NCI-H1417 (cell line): ENCODE data around the gene RAB40C.

Experiments used
- DNase-seq, 3 experiments: peaks; one replicate each; lab custom pipeline; 2025; lab: John Stamatoyannopoulos, UW

Gene RAB40C

GRCh38 chr16:559411-560203 lies 30.3 kb upstream of the RAB40C start:
- DNase-seq: peak in 1 of 3 experiments; percentile 4

GRCh38 chr16:560204-560700 lies 29.6 kb upstream of the RAB40C start, which contains the start of gene PRR35:
PRR35 (plus strand) TSS chr16:560394; CDS start chr16:563295, 2,901 bp downstream.
- DNase-seq: peak in 1 of 3 experiments; percentile 26

GRCh38 chr16:560701-561412 lies 29.0 kb upstream of the RAB40C start:
- no peak for DNase-seq

GRCh38 chr16:561413-561794 lies 28.5 kb upstream of the RAB40C start:
- no peak for DNase-seq

- peak in 2 of 3 experiments; percentile 28 to 38 for DNase-seq
These were observed 27.6 kb upstream of the RAB40C start for GRCh38 chr16:561957-562938.

GRCh38 chr16:563072-563644 lies 26.7 kb upstream of the RAB40C start:
- DNase-seq: no peak

GRCh38 chr16:564690-565418 lies 25.0 kb upstream of the RAB40C start:
- no peak for DNase-seq

- no peak for DNase-seq
These were observed 24.2 kb upstream of the RAB40C start for GRCh38 chr16:565419-566330.

- DNase-seq: peak in 1 of 3 experiments; percentile 23
These were observed 23.1 kb upstream of the RAB40C start, which contains the start of gene NHLRC4 for GRCh38 chr16:566475-567372. NHLRC4 (plus strand) TSS chr16:567005; CDS start chr16:568048, 1,043 bp downstream.

- no peak for DNase-seq
These were observed 22.3 kb upstream of the RAB40C start for GRCh38 chr16:567373-568256.

GRCh38 chr16:568401-569258 lies 21.2 kb upstream of the RAB40C start:
- no peak for DNase-seq

GRCh38 chr16:569445-570254 lies 20.2 kb upstream of the RAB40C start, which contains the start of gene PIGQ:
PIGQ (plus strand) TSS chr16:569968; CDS start chr16:574075, 4,107 bp downstream.
- DNase-seq: peak; percentile 68 to 78 (median 68)

- no peak for DNase-seq
These were observed 16.8 kb upstream of the RAB40C start for GRCh38 chr16:572865-573650.

GRCh38 chr16:574021-574760 lies 15.7 kb upstream of the RAB40C start:
- DNase-seq: no peak
